ENCODE measurements around the gene NFIB. TPM values are rescaled to one million over a fixed set of nuclear protein-coding genes. Genes with fewer than 3 reads are reported as not detected.

Gene NFIB
- total RNA-seq, 2 donors from 2014 or later = 5.3 to 14.1 TPM

DNA sequence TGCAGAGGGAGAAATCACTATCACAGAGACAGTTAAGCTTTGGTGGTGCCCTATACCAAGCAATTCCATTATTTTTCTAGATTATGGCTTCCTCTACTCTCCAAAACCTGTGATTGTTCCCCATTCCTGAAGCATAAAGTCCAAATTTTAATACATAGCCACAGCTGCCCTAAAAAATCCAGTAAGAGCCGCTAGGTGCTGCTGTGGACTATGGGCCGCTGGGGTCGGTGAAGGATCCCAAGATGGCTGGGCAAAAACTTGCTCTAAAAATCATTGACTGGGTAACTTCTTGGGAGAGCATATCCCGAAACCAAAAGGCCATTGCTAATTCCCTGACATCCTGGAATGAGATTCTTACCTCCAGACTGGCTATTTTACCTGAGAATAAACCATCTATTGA lies 245.3 kb downstream of the NFIB start:
- Mint-ChIP-seq H3K9me3 (no peaks in the 10 kb centered on the region), H3K27me3 (ENCODE audit: insufficient read depth) (no peaks in the 10 kb centered on the region), H3K36me3 (ENCODE audit: low read depth) (no peaks in the 10 kb centered on the region), H3K4me3 (no peak overlapping the region), H3K27ac (no peak overlapping the region), H3K4me1 (peaks cover 6% of the 10 kb centered on the region)
- Histone ChIP-seq H3K4me1 (ENCODE audit: control insufficient read depth, insufficient read depth, low read length) (no peaks in the 10 kb centered on the region), H3K27ac (ENCODE audit: low read depth, low read length) (no peak overlapping the region), H3K9me3 (ENCODE audit: control insufficient read depth, low read length) (no peaks in the 10 kb centered on the region), H3K4me3 (ENCODE audit: low read length) (no peak overlapping the region), H3K36me3 (ENCODE audit: control insufficient read depth, insufficient read depth, low read length) (no peaks in the 10 kb centered on the region), H3K9ac (ENCODE audit: extremely low read depth, low read length, poor library complexity, severe bottlenecking) (no peak overlapping the region), H3K27me3 (ENCODE audit: control insufficient read depth, insufficient read depth, low read length, poor library complexity, severe bottlenecking) (no peaks in the 10 kb centered on the region)
- DNase-seq = no peak
- 94 to 97% methylated on average over 4 of the region's 4 CpGs for WGBS, 2 experiments (ENCODE audit: insufficient coverage in 1 of 2, insufficient read length in 1 of 2)
- TF ChIP-seq, protein P1, sequence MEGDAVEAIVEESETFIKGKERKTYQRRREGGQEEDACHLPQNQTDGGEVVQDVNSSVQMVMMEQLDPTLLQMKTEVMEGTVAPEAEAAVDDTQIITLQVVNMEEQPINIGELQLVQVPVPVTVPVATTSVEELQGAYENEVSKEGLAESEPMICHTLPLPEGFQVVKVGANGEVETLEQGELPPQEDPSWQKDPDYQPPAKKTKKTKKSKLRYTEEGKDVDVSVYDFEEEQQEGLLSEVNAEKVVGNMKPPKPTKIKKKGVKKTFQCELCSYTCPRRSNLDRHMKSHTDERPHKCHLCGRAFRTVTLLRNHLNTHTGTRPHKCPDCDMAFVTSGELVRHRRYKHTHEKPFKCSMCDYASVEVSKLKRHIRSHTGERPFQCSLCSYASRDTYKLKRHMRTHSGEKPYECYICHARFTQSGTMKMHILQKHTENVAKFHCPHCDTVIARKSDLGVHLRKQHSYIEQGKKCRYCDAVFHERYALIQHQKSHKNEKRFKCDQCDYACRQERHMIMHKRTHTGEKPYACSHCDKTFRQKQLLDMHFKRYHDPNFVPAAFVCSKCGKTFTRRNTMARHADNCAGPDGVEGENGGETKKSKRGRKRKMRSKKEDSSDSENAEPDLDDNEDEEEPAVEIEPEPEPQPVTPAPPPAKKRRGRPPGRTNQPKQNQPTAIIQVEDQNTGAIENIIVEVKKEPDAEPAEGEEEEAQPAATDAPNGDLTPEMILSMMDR (conservative IDR thresholded peaks at IDR 0.05) = no peak

DNA sequence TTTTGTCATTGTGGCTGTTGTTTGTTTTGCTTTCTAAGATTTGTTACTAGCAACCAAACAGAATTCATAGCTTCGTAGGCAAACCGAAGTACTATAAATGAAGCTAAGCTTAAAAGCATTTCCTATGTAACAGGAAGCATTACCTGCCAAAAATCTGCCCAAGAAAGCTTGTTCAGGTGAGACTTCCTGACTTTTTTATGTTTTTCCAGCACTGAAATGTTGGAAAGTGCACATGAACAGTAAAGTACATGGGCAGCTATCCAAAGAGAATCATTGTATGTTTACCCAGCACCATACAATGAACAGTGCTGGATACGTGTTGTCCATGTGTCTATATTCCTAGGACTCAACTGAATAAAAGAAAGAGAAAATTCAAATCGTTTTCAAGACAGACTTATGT lies 247.1 kb downstream of the NFIB start:
- H3K27ac Mint-ChIP-seq = no peak overlapping the region
- H3K4me1 Mint-ChIP-seq = no peaks in the 10 kb centered on the region
- Histone ChIP-seq H3K9ac (ENCODE audit: extremely low read depth, low read length, poor library complexity, severe bottlenecking) (no peak overlapping the region), H3K4me3 (ENCODE audit: low read length) (no peak overlapping the region), H3K9me3 (ENCODE audit: control insufficient read depth, low read length) (no peaks in the 10 kb centered on the region), H3K4me1 (ENCODE audit: control insufficient read depth, insufficient read depth, low read length) (no peaks in the 10 kb centered on the region), H3K36me3 (ENCODE audit: control insufficient read depth, insufficient read depth, low read length) (no peaks in the 10 kb centered on the region), H3K27me3 (ENCODE audit: control insufficient read depth, insufficient read depth, low read length, poor library complexity, severe bottlenecking) (no peaks in the 10 kb centered on the region), H3K27ac (ENCODE audit: low read depth, low read length) (no peak overlapping the region)
- no peak overlapping the region for H3K4me3 Mint-ChIP-seq
- WGBS, 2 experiments (ENCODE audit: insufficient coverage in 1 of 2, insufficient read length in 1 of 2) = 88 to 100% methylated on average over 2 to 4 of the region's 4 CpGs
- no peaks in the 10 kb centered on the region for H3K36me3 Mint-ChIP-seq (ENCODE audit: low read depth)
- no peaks in the 10 kb centered on the region for H3K27me3 Mint-ChIP-seq (ENCODE audit: insufficient read depth)
- TF ChIP-seq, protein P1 (conservative IDR thresholded peaks at IDR 0.05) = no peak
- H3K9me3 Mint-ChIP-seq = no peaks in the 10 kb centered on the region
- DNase-seq = no peak

DNA sequence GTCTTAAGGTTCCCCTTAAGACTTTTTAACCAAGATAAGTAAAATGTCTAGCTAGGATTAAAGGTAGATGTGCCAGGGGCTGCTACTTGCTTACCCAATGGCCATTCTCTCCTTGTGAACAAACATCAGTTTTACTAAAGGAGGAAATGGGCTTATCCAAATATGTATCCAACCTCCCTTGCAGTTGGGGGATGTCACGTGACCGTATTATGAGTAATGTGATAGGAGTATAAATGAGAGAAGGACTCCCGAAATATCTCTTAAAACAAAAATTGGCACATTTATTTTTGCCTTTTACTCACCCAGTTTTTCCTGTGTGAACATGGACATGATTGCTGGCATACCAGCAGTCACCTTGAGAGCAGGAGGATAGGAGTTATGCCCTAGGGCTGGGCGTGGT lies 247.9 kb downstream of the NFIB start:
- no peak overlapping the region for H3K9ac ChIP-seq (ENCODE audit: extremely low read depth, low read length, poor library complexity, severe bottlenecking)
- H3K27me3 ChIP-seq (ENCODE audit: control insufficient read depth, insufficient read depth, low read length, poor library complexity, severe bottlenecking) = no peaks in the 10 kb centered on the region
- Mint-ChIP-seq H3K4me1 (no peaks in the 10 kb centered on the region), H3K27me3 (ENCODE audit: insufficient read depth) (no peaks in the 10 kb centered on the region), H3K4me3 (no peak overlapping the region), H3K27ac (no peak overlapping the region), H3K9me3 (no peaks in the 10 kb centered on the region), H3K36me3 (ENCODE audit: low read depth) (no peaks in the 10 kb centered on the region)
- 84 to 89% methylated on average over 1 to 4 of the region's 4 CpGs for WGBS, 2 experiments (ENCODE audit: insufficient coverage in 1 of 2, insufficient read length in 1 of 2)
- no peaks in the 10 kb centered on the region for H3K4me1 ChIP-seq (ENCODE audit: control insufficient read depth, insufficient read depth, low read length)
- H3K9me3 ChIP-seq (ENCODE audit: control insufficient read depth, low read length) = no peaks in the 10 kb centered on the region
- DNase-seq = no peak
- no peak overlapping the region for H3K4me3 ChIP-seq (ENCODE audit: low read length)
- H3K27ac ChIP-seq (ENCODE audit: low read depth, low read length) = no peak overlapping the region
- TF ChIP-seq, protein P1 (conservative IDR thresholded peaks at IDR 0.05) = no peak
- no peaks in the 10 kb centered on the region for H3K36me3 ChIP-seq (ENCODE audit: control insufficient read depth, insufficient read depth, low read length)

All from endodermal cell (in vitro differentiated cells).